ENCODE measurements around the gene PLXDC2.

PLXDC2 gene

DNA sequence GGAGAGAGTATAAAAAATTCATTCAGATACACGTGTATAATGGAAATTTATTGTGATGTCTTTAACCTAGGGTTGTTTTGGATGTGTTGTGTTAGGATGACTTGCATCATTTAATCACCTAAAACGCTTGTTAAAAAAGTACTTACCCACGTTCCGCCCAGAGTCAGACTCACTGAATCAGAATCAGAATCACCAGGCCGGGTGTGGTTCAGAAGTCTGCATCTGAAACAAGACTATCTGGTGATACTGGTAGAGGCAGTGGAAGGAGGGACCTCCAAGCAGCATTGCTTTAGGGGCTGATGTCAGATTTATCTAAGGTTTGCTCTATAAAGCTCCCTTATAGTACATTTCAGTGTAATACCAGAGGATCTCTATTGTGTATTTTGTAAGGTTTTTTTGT, 20.5 kb upstream of the PLXDC2 start:
- no peak for DNase-seq
- no peak for TF ChIP-seq GATA1 (IDR thresholded peaks at IDR 0.05; ENCODE audit: low read depth, low read length)
- TF ChIP-seq POLR2A (IDR thresholded peaks at IDR 0.05; ENCODE audit: low read length) = no peak

DNA sequence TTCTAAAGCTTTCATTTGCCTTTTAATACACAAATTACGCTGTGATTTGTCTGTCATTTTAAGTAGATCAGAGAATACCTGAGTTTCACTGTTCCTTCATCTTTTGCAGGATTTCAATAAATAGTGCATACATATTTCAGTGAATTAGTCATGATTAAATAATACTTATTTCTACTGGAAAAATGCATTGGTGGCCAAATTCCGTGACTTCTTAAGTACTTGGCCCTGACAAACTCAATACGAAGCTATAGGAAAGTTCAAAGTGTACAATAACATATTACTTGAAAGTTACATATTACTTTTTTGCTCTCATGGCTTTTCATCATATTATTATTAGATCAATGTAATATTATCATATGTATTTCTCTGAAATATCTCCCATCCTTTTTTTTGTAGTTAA, 16.1 kb upstream of the PLXDC2 start:
- no peak for DNase-seq
- TF ChIP-seq GATA1 (IDR thresholded peaks at IDR 0.05; ENCODE audit: low read depth, low read length) (no peak), POLR2A (IDR thresholded peaks at IDR 0.05; ENCODE audit: low read length) (no peak)

DNA sequence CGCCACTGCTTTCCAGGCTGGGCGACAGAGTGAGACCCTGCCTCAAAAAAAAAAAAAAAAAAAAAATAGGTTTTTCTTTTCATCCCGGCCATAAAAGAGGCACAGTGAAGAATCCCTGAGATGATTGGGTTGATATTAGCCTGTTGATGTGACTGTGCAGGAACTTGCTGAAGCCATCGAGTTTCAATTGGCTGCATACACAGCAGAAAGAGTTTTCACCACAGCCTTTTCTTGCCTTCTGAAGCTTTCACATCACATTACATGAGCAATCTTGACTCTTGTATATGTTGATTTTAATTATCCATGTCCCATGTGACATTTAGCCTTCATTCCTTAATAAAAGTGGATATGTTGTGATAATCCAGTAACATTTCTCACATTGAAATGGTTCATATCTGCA, 14.9 kb upstream of the PLXDC2 start:
- DNase-seq = no peak
- TF ChIP-seq GATA1 (IDR thresholded peaks at IDR 0.05; ENCODE audit: low read depth, low read length) = no peak
- TF ChIP-seq POLR2A (IDR thresholded peaks at IDR 0.05; ENCODE audit: low read length) = no peak

DNA sequence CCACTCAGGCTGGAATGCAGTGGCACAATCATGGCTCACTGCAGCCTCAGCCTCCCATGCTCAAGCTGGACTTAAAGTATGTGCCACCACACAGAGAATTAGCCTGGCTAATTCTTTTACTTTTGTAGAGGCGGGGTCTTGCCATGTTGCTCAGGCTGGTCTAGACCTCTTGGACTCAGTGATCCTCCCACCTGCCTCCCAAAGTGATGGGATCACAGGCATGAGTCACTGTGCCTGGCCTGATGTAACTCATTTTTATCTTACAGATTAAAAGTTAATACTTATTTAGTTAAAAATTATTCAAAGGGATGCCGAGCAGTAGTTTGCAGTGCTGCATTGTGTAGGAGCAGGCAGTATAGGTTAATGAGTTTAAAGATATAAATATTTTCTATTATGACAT, 12.6 kb upstream of the PLXDC2 start:
- no peak for DNase-seq

DNA sequence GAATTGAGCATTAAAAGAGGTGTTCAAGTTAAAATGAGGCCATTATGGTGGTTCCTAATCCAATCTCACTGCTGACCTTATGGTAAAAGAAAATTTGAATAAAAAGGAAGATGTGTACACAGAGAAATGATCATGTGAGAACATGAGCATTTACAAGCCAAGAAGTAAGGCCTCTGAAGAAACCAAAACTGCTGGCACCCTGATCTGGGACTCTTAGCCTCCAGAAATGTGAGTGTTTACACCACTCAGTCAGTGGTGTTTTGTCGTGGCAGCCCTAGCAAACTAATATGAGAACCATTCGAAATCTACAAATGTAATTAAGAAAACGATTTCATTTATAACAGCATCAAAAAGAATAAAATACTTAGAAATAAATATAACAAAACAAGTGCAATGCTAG, 6.8 kb upstream of the PLXDC2 start:
- TF ChIP-seq GATA1 (IDR thresholded peaks at IDR 0.05; ENCODE audit: low read depth, low read length) (no peak), POLR2A (IDR thresholded peaks at IDR 0.05; ENCODE audit: low read length) (no peak)
- DNase-seq = no peak

More for the DNA sequence above, 12.6 kb upstream of the PLXDC2 start:
- TF ChIP-seq POLR2A (IDR thresholded peaks at IDR 0.05; ENCODE audit: low read length) (no peak), GATA1 (IDR thresholded peaks at IDR 0.05; ENCODE audit: low read depth, low read length) (no peak)

DNA sequence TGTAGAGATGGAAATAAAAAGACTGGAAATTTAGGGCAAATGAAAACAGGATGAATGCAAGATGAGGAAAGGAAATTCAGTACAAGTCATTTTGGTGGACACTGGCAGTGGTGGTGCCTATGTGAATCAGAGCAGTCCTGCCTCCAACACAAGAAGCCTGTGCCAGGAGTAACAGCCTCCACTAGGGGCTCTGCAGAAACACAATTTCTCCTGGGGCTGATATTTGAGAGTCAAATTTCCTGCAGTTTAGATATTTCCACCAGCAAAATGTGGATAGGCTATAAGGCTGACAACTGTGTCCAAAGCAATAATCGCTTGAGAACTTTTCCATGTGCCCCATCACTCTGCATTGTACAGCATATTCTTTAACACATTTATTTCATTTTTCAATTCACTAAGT, 4.7 kb upstream of the PLXDC2 start:
- DNase-seq = no peak
- TF ChIP-seq POLR2A (IDR thresholded peaks at IDR 0.05; ENCODE audit: low read length) (no peak), GATA1 (IDR thresholded peaks at IDR 0.05; ENCODE audit: low read depth, low read length) (no peak)

DNA sequence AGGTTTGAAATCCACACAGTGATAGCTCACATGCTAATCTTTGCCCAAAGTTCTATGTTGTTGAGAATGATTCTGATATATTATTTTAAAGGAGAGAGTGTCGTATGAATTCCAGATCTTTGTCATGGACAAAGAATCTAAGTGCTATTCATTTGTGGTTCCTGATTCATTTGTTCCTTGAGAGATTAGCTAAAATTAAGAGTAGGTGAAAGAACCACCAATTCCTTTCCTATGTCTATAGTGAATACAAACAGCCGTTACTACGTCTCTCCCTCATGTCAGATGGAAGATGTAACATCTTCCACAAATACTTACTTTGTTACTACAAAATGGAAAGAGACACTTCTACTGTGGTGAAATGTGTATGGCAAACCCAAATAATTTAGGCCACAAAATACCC, 3.3 kb upstream of the PLXDC2 start:
- DNase-seq = no peak
- TF ChIP-seq POLR2A (IDR thresholded peaks at IDR 0.05; ENCODE audit: low read length) (no peak), GATA1 (IDR thresholded peaks at IDR 0.05; ENCODE audit: low read depth, low read length) (no peak)

DNA sequence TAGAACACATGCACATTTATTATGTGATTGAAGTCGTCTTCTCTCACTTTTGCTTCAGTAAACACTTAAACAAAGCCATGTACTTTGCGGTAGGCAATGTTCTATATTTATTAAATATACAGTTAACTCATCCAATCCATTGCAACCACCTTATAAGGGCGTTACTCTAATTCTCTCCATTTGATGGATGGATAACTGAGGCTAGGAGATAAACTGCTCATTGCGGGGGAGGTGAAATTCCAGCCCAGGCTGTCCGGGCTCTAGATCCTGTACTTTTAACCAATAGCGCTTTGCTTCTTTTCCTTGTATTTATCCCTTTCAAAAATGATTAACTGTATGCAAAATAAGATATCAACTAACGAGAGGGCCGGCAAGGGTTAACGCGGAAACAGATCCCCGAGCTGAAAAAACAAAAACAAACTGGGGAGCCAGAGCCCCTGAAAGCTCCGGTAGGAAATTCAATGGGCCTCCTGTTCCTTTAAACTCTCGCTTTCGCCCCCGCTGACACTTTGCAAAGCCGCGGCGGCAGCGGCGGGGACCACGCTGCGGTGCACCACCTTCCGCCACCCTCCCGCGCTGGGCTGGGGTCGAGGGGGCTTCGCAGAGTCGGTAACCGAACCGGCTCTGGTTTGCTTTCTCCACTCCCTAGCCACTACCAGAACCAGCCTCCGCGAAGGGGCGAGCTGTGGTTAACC, 1.0 kb upstream of the PLXDC2 start:
- no peak for TF ChIP-seq GATA1 (IDR thresholded peaks at IDR 0.05; ENCODE audit: low read depth, low read length)
- TF ChIP-seq POLR2A (IDR thresholded peaks at IDR 0.05; ENCODE audit: low read length) = no peak
- no peak for DNase-seq

DNA sequence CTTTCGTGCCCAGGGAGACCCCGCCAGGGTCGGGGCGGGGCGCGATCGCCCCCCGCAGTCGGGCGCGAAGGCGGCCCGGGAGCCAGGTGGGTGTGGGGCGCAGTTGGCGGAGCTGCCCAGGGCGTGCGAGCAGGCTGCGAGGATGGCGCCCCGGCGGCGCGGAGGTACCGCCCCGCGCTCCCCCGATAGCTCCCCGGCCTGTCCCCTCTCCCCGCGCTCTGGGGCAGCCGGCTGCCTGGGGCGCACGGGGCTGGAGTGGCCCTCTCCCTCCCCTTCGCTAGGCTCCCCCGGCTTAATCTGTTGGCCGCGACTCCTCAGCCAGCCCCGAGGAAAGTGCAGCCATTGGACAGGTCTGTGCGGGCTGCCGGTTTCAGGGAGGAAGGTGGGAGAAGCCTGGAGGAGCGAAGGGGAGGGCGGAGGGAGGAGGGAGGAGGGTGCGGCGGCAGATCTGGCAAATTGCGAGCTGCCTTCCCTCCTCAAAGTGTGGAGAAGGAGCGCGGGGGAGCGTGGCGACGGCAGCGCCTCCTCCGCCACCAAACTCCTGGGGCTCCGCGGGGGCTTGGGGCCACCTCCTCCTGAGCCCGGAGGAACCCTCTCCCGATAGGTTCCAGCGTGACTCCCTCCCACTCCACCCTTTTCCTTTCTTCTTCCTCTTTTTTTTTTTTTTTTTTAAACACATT, 361 bp upstream of the PLXDC2 start:
- DNase-seq = peak; percentile 4 to 11
- TF ChIP-seq GATA1 (IDR thresholded peaks at IDR 0.05; ENCODE audit: low read depth, low read length) (no peak), POLR2A (IDR thresholded peaks at IDR 0.05; ENCODE audit: low read length) (no peak)

DNA sequence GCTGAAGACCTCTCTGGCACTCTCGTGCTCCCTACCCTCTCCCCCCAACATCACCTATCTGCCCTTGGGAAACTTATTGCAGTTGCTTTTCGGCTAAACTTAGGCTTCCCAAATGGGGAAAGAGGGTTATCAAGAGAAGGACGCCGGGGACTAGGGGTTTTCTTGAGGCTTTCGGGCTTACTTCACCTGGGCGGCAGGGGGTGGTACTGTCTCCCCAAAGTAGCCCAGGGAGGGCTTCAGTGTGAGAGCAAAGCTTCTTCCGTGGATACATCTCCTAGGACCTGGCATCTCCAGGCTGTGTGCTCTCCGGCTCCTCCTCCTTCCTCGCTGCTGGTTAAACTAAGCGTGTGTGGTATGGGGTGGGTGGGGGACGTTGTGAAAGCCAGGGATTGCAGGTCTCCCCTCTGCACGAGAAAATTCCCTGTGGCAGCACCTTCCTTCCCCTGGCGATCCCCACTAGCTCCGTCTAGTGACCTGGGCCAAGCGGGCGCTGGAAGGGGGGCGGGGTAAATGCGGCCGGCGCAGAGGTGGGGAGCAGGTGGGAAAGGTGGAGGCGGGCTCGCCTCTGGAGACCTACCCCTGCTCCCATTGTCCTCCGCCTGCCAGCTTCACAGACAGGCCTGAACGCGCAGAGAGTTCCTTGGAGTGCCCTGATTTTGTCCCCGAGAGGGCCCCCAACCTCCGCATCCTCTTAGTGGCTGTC, 1.1 kb downstream of the PLXDC2 start:
- DNase-seq = no peak

DNA sequence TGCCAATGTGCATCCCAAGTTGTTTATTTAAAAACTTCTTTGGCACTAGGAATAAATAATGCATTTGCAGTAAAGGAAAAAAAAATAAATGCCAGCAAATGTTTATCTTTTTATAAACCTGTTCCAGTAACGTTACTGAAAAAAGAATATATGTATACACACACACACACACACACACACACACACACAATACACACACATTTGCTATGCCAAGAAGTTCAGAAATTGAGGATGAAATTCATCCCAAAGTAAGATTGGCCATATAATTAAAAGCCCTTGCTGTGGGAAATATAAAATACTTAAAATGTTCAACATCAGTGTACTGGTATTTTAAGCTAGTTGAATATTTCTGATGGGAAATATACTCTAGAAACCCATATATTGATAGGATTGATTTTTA, 2.6 kb downstream of the PLXDC2 start:
- TF ChIP-seq POLR2A (IDR thresholded peaks at IDR 0.05; ENCODE audit: low read length) (no peak), GATA1 (IDR thresholded peaks at IDR 0.05; ENCODE audit: low read depth, low read length) (no peak)
- no peak for DNase-seq

More for the DNA sequence above, 1.1 kb downstream of the PLXDC2 start:
- TF ChIP-seq GATA1 (IDR thresholded peaks at IDR 0.05; ENCODE audit: low read depth, low read length) (no peak), POLR2A (IDR thresholded peaks at IDR 0.05; ENCODE audit: low read length) (no peak)

DNA sequence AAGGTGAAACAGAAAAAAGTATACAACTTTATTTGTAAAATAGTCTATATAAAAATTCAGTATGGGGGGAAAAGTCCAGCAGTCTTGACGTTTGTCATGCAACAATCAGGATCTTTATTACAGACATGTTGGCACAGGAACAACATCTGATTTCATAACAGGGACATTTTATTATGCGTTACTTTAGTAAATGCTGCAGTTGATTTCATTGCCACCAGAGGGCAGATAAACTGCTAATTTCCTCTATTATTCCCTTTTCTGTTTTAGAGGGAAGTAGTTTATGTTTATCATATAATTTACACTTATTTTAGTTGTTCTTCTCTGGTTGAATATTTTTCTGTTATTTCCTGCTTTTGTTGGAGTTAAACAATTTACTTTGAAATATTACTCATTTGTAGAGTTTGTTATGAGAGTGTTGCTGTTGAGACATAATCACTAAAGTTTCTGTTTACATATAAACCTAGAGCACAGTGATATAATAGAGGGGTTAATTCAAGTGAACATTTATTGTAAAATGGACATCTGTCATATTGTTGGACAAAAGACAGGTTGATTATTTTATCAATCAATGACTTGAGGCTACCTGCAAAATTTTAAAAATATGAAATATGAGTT, 3.3 kb downstream of the PLXDC2 start:
- peak; percentile 17 to 46 for DNase-seq
- no peak for TF ChIP-seq POLR2A (IDR thresholded peaks at IDR 0.05; ENCODE audit: low read length)
- no peak for TF ChIP-seq GATA1 (IDR thresholded peaks at IDR 0.05; ENCODE audit: low read depth, low read length)

DNA sequence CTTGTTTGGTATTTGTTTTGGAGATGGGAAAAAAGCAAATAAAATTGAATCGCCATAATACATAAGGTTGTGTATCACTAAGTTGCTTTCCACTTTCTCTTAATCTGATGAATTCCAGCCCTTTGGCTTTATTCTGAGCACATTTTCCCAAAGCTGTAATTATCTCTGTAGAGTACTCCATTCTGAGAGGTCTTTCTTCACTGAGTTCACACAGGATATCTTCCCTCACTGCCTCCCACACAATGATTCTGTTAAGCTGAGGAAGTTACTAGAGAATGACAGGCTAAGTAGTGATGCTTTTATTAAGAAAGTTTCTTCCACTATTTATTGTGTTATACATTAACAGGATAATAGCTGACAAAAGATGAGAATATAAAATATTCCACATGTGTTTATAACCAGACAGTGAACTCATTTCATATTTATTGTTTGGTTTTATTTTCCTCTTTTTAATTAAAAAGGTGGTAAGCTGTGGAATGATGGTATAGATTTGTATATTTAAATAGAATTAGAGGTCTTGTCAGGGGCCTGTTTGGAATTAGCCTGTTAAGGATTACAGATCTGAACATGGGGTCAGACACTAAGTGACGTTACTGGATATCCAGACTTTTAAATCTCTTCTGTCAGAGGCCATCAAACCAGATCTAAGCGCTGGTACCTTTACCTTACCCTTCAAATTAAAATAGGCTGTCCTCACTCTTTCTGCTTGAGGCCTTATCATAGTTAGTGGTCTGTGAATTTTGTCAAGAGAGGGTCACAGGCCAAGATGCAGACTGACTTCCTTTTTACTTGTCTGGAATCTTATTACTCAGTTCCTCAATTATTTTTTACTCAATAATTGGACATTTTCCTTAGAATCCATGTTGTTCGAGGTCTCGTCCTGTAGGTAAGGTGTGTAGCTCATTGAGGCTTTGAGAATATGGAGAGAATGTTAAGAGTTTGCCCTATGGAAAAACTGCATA, 8.4 kb downstream of the PLXDC2 start:
- no peak for DNase-seq
- TF ChIP-seq POLR2A (IDR thresholded peaks at IDR 0.05; ENCODE audit: low read length) (no peak), GATA1 (IDR thresholded peaks at IDR 0.05; ENCODE audit: low read depth, low read length) (no peak)

All from erythroblast (primary cell).